B cell (primary cell): Measurements from ENCODE around the gene MTHFR. TPM values are rescaled to one million over a fixed set of nuclear protein-coding genes. Genes with fewer than 3 reads are reported as not detected.

ENCODE experiments used
- ATAC-seq: fragments of 200-7000 bp; cut with Tn5 transposase; one replicate; pipeline ENCODE4 v1.10.0; 2021; ENCODE audit warnings: low read depth, mild to moderate bottlenecking, moderate number of reproducible peaks, moderate library complexity
- CTCF ChIA-PET: fragments of 350-600 bp; sonication (Branson Sonifier 250); formaldehyde crosslinking; loops from one replicate; lab custom pipeline; 2021; ENCODE audit warnings: antibody characterized with exemption, inconsistent platforms; lab: Charles Lee
- POLR2A ChIA-PET: fragments of 350-600 bp; sonication (Branson Sonifier 250); formaldehyde crosslinking; loops from one replicate; lab custom pipeline; 2021; ENCODE audit warnings: antibody characterized with exemption; lab: Charles Lee
- DNase-seq: peaks from one replicate; pipeline ENCODE4 v3.0.0; 2013
- H2AFZ ChIP-seq: 2 replicates; pipeline ENCODE4 v1.6.1; 2012; ENCODE audit warnings: mild to moderate bottlenecking, low read depth, low read length; ENCODE audit not compliant: insufficient read depth, poor library complexity, severe bottlenecking
- H3K27ac ChIP-seq, 2 donors: 1 replicate in 1 of 2; 2 replicates in 1 of 2; pipeline ENCODE4 v1.5.1; 2012 to 2013; ENCODE audit warnings: low read length in 2 of 2, mild to moderate bottlenecking in 2 of 2, moderate library complexity in 1 of 2
- H3K27me3 ChIP-seq, 4 experiments: fragments of 200-600 bp in 1 of 4; sonication (generic) in 1 of 4; replicated peaks in 1 of 4; 1 replicate in 2 of 4; 2 replicates in 2 of 4; pipeline versions ENCODE4 v1.6.1 to v1.7.0; 2013 to 2016; ENCODE audit warnings: low read length in 3 of 4, mild to moderate bottlenecking in 2 of 4, mixed read lengths in 1 of 4, moderate library complexity in 1 of 4; ENCODE audit not compliant: insufficient read depth in 4 of 4, control insufficient read depth in 3 of 4; ENCODE audit errors: control extremely low read depth in 1 of 4
- H3K36me3 ChIP-seq, 2 experiments: replicated peaks in 1 of 2; 1 replicate in 1 of 2; 2 replicates in 1 of 2; pipeline versions ENCODE4 v1.6.1 to v1.7.1; 2013; ENCODE audit warnings: low read length in 1 of 2; ENCODE audit not compliant: insufficient read depth in 2 of 2, control insufficient read depth in 1 of 2; ENCODE audit errors: control extremely low read depth in 1 of 2, extremely low read depth in 1 of 2
- H3K4me1 ChIP-seq, 2 donors: fragments of 200-600 bp in 1 of 2; sonication (generic) in 1 of 2; 1 replicate in 1 of 2; 2 replicates in 1 of 2; pipeline versions ENCODE4 v1.5.1 to v1.6.1; 2013 to 2017; ENCODE audit warnings: low read length in 2 of 2; ENCODE audit not compliant: control insufficient read depth in 2 of 2, insufficient read depth in 2 of 2
- H3K4me2 ChIP-seq: replicated peaks from 2 replicates; pipeline ENCODE3; 2012; ENCODE audit warnings: mild to moderate bottlenecking, low read depth, low read length; ENCODE audit not compliant: poor library complexity, severe bottlenecking
- H3K4me3 ChIP-seq, 5 experiments: fragments of 200-600 bp in 1 of 5; sonication (generic) in 1 of 5; 1 replicate in 3 of 5; 2 replicates in 2 of 5; pipeline versions ENCODE4 v1.5.1 to v1.7.0; 2011 to 2016; ENCODE audit warnings: low read length in 4 of 5, mild to moderate bottlenecking in 4 of 5, low read depth in 2 of 5, control low read depth in 1 of 5, moderate library complexity in 1 of 5; ENCODE audit not compliant: insufficient read depth in 1 of 5; ENCODE audit errors: control extremely low read depth in 1 of 5, extremely low read depth in 1 of 5
- H3K79me2 ChIP-seq: fragments of 200-600 bp; sonication (generic); one replicate; pipeline ENCODE4 v1.6.0; 2016; ENCODE audit warnings: low read length; ENCODE audit not compliant: control insufficient read depth, insufficient read depth
- H3K9ac ChIP-seq: fragments of 200-600 bp; sonication (generic); 2 replicates; pipeline ENCODE4 v1.6.1; 2017; ENCODE audit warnings: mild to moderate bottlenecking, low read length, moderate library complexity
- H3K9me3 ChIP-seq, 3 donors: one replicate each; pipeline versions ENCODE4 v1.6.1 to v1.7.1; 2013; ENCODE audit warnings: low read length in 2 of 3; ENCODE audit not compliant: control insufficient read depth in 2 of 3, insufficient read depth in 1 of 3; ENCODE audit errors: control extremely low read depth in 1 of 3
- H4K20me1 ChIP-seq: 2 replicates; pipeline ENCODE4 v1.6.0; 2012; ENCODE audit warnings: mild to moderate bottlenecking, low read length; ENCODE audit not compliant: insufficient read depth, control insufficient read depth, poor library complexity, severe bottlenecking
- H3K27ac Mint-ChIP-seq: one replicate; pipeline ENCODE4 v1.8.0; 2021; ENCODE audit warnings: mixed read lengths
- H3K27me3 Mint-ChIP-seq: one replicate; pipeline ENCODE4 v1.8.0; 2021; ENCODE audit warnings: mixed read lengths
- H3K4me1 Mint-ChIP-seq: one replicate; pipeline ENCODE4 v1.8.0; 2021; ENCODE audit warnings: mixed read lengths
- H3K4me3 Mint-ChIP-seq: one replicate; pipeline ENCODE4 v1.8.0; 2021; ENCODE audit warnings: mixed read lengths
- H3K9me3 Mint-ChIP-seq: one replicate; pipeline ENCODE4 v1.8.0; 2022; ENCODE audit warnings: mixed read lengths; ENCODE audit not compliant: insufficient read depth
- CTCF ChIP-seq: fragments of 200-600 bp; IDR thresholded peaks from one replicate; pipeline ENCODE4 v1.8.0; 2022; ENCODE audit warnings: antibody characterized with exemption, mild to moderate bottlenecking
- EZH2 ChIP-seq: IDR thresholded peaks from 2 replicates; pipeline ENCODE4 v1.6.1; 2012; ENCODE audit warnings: borderline replicate concordance, low read depth, mild to moderate bottlenecking, moderate library complexity, low read length; ENCODE audit not compliant: insufficient read depth, poor library complexity, severe bottlenecking
- WGBS: methylation state at CpG from one replicate; pipeline ENCODE4 v1.1.5; 2013; ENCODE audit warnings: missing lambda C conversion rate; ENCODE audit not compliant: insufficient coverage; 5-methylcytosine and 5-hydroxymethylcytosine counted together
- intact Hi-C: fragments of 100-400 bp; cut with micrococcal nuclease; formaldehyde crosslinking; loops from one replicate; pipeline ENCODE4 v1.10.0; 2022
- polyA plus RNA-seq: library from polyadenylated mRNA; depleted of rRNA; stranded (reverse); fragments of >200 nt; gene quantifications from 2 replicates; pipeline ENCODE4 v1.2.3, GENCODE V29; 2012
- total RNA-seq, 2 donors: library from RNA; stranded (reverse); fragments of 120-200 nt in 1 of 2; gene quantifications; 1 replicate in 1 of 2; 2 replicates in 1 of 2; pipeline versions ENCODE4 v1.2.3 to v1.2.4, GENCODE V29; 2013 to 2022

MTHFR gene
- total and polyA plus RNA-seq, 2 donors (not counting 1 experiment from before 2014, with no cell fraction given): 35.8 to 114 TPM

DNA sequence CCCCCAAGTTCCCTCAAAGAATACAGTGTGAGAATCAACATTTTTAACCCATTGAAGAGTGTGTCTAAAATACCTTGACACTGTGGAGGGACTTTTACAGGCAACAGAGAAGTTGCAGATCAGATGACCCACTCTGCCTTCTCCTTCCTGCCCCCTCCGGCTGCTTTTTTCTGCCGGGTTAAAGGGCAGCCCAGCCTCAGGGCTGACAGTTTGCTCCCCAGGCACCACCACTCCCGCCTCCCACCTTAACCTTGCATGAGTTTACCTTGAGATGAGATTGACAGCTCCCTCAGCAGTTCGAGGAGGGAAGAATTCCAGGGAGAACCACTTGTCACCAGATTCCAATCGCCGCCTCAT lies 3.2 kb downstream of the MTHFR start:
- Mint-ChIP-seq H3K4me3 (peak overlapping the region; percentile 92), H3K27me3 (no peaks in the 10 kb centered on the region), H3K27ac (peak overlapping the region; percentile 91), H3K4me1 (peaks cover 54% of the 10 kb centered on the region), H3K9me3 (no peaks in the 10 kb centered on the region)
- Histone ChIP-seq H3K9ac (peak overlapping the region; percentile 70), H3K4me2 (peak overlapping the region; percentile 87), H3K27ac (peak overlapping the region; percentile 79 to 99), H2AFZ (peak overlapping the region; percentile 57), H3K36me3 (peaks cover 0 to 42% of the 10 kb centered on the region in 2 experiments), H3K9me3 (no peaks in the 10 kb centered on the region), H4K20me1 (peaks cover 43% of the 10 kb centered on the region), H3K4me3 (peak overlapping the region in 4 of 5 experiments; percentile 63 to 74 (median 68)), H3K4me1 (peaks cover 43 to 52% of the 10 kb centered on the region in 2 donors), H3K79me2 (peaks cover 74% of the 10 kb centered on the region), H3K27me3 (no peaks in the 10 kb centered on the region)
- TF ChIP-seq EZH2 (no peak), CTCF (no peak)
- CTCF ChIA-PET: interaction anchor here (1.2 to 3.6 kb wide), 4 partner anchors 12 to 83 kb away, joined by 3 to 26 read pairs (median 8); no protein-coding TSS in a partner anchor
- intact Hi-C loops: loop anchor here (10.0 kb wide), 1 partner anchor 1328 kb away; the partner anchor contains the start of genes DFFA and PEX14
- 37% methylated on average over 5 of the region's 6 CpGs for WGBS
- DNase-seq: peak; percentile 51
- POLR2A ChIA-PET: interaction anchor here (0.5 to 1.8 kb wide), 3 partner anchors 12 to 732 kb away, joined by 4 to 9 read pairs (median 8); no protein-coding TSS in a partner anchor
- no peak for ATAC-seq

DNA sequence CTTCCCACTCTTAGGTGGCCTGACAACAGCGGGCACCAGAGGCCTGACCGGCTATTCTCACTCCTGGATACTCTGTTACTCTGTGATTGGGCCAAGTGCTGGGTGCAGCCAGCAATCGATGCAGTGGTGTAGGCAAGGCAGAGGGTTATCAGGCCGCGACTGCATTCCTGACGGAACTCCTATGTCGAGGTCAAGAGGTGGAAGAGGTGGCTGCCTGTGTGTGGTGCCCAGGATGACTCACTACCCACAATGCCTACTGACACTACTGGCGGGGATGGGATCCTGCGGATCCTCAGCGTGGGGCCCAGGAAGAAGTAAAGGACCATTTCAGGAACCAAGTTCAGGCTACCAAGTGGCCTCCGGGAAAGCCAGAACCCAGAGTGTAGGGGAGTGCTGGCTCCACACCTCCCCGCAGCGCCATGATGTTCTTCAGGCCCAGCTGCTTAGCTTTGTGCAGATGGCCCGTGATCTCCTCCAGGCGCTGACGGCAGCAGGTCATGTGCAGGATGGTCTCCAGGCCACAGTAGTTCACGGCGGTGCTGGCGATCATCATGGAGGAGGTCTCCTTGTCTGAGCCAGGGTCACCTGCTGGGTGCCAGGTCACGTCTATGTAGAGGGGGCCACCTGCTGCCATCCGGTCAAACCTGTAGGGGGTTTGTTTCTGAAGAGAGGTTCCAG lies 4.9 kb downstream of the MTHFR start:
- 92% methylated on average over 21 of the region's 21 CpGs for WGBS
- intact Hi-C loops: loop anchor here (10.0 kb wide), 1 partner anchor 1326 kb away; the partner anchor contains the start of genes DFFA and PEX14
- Histone ChIP-seq H3K4me3 (no peak overlapping the region), H3K9me3 (no peaks in the 10 kb centered on the region), H2AFZ (no peak overlapping the region), H3K4me1 (peaks cover 31 to 39% of the 10 kb centered on the region in 2 donors), H3K4me2 (no peak overlapping the region), H3K36me3 (peaks cover 0 to 41% of the 10 kb centered on the region in 2 experiments), H3K79me2 (peaks cover 63% of the 10 kb centered on the region), H3K27me3 (no peaks in the 10 kb centered on the region), H3K9ac (no peak overlapping the region), H4K20me1 (peaks cover 48% of the 10 kb centered on the region), H3K27ac (no peak overlapping the region)
- TF ChIP-seq CTCF (no peak), EZH2 (no peak)
- Mint-ChIP-seq H3K9me3 (no peaks in the 10 kb centered on the region), H3K4me1 (peaks cover 38% of the 10 kb centered on the region), H3K27ac (peak overlapping the region; percentile 16), H3K4me3 (no peak overlapping the region), H3K27me3 (no peaks in the 10 kb centered on the region)
- ChIA-PET POLR2A (no interaction called here), CTCF (no interaction called here)
- ATAC-seq (no peak), DNase-seq (no peak)
